ENCODE results near the gene COL9A3. TPM values are rescaled to one million over a fixed set of nuclear protein-coding genes. Genes with fewer than 3 reads are reported as not detected.
"Not testable (repeated sequence)": the region's sequence is repeated elsewhere in the genome, so short reads cannot be mapped to it uniquely, and the experiment has no call there.

COL9A3 gene
- polyA plus RNA-seq, 2 of the 4 experiments (the other 2 are of a cell fraction) = 0.41 to 0.49 TPM

DNA sequence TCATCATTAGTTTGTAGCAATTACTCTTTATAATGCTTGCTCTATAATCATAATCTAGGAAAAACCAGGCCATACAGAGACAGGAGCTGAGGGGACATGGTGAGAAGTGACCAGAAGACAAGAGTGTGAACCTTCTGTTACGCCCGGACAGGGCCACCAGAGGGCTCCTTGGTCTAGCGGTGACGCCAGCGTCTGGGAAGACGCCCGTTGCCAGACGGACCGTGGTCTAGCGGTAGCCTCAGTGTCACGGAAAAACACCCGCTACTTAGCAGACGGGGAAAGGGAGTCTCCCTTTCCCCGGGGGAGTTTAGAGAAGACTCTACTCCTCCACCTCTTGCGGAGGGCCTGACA lies 56.8 kb downstream of the COL9A3 start:
- Histone ChIP-seq H3K4me1 (peaks cover 15% of the 10 kb centered on the region), H3K4me3 (peak overlapping the region; percentile 35; the same call in 2 of the 3 replicates), H3K4me2 (peak overlapping the region; percentile 97), H3K27ac (peak overlapping the region; percentile 84 to 87)
- FAIRE-seq, POLR2A ChIA-PET, H3K9me3 ChIP-seq, ATAC-seq: not testable (repeated sequence)
- CTCF ChIA-PET = interaction anchor here (0.9 to 8.1 kb wide), 14 partner anchors 10 to 138 kb away, joined by 3 to 121 read pairs (median 4); partner anchors contain the start of gene TCFL5
- WGBS (ENCODE audit: missing lambda C conversion rate) = under 1% methylated on average over 14 of the region's 15 CpGs
- TF ChIP-seq SMC3 (IDR thresholded peaks at IDR 0.05) = peak; percentile 65
- TF ChIP-seq RAD21 (conservative IDR thresholded peaks at IDR 0.05 in 1 of 2, IDR thresholded peaks at IDR 0.05 in 1 of 2) = peak; percentile 61 to 63
- TF ChIP-seq CTCF (IDR thresholded peaks at IDR 0.05) = peak; percentile 49
- DNase-seq (ENCODE audit: low read depth in 1 of 2, low spot score in 1 of 2) = peak in 1 of 2 experiments; percentile 83

DNA sequence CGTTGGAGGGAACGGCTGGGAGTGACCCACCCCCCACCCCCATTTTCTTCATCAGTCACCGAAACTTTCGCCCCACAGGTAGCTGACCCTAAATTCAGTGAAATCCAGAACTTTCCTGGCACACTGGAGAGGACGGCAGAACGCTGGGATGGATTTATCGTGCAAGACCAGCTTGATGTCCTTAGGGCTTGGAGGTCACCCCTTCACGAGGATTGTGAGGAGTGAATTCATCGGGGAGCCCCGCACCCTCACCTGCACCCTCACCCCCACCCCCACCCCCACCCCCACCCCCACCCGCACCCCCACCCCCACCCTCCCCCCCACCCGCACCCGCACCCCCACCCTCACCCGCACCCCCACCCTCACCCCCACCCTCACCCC lies 58.1 kb downstream of the COL9A3 start:
- H3K4me2 ChIP-seq = peak overlapping the region; percentile 97
- ATAC-seq (no peak), FAIRE-seq (no peak), DNase-seq (ENCODE audit: low read depth in 1 of 2, low spot score in 1 of 2) (no peak)
- H3K27ac ChIP-seq = peak overlapping the region; percentile 84 to 87
- CTCF ChIA-PET = interaction anchor here (0.5 to 8.1 kb wide), 21 partner anchors 11 to 179 kb away, joined by 3 to 121 read pairs (median 6); partner anchors contain the start of gene TCFL5
- H3K4me3 ChIP-seq = peak overlapping the region; percentile 35; the same call in 1 of the 3 replicates
- H3K4me1 ChIP-seq = peaks cover 15% of the 10 kb centered on the region
- TF ChIP-seq RFX5 (IDR thresholded peaks at IDR 0.05) (no peak), ZFP36 (IDR thresholded peaks at IDR 0.05; ENCODE audit: borderline replicate concordance, partially characterized antibody) (no peak), EP300 (IDR thresholded peaks at IDR 0.05) (no peak), CTCF (IDR thresholded peaks at IDR 0.05) (no peak), FOSB (CRISPR knock-in tag; IDR thresholded peaks at IDR 0.05) (no peak), CHD2 (IDR thresholded peaks at IDR 0.05; ENCODE audit: low read length, partially characterized antibody) (no peak), EHMT2 (IDR thresholded peaks at IDR 0.05; ENCODE audit: low read depth) (no peak), SMC3 (IDR thresholded peaks at IDR 0.05) (no peak), FOSL2 (IDR thresholded peaks at IDR 0.05) (no peak), FOSL2 (CRISPR knock-in tag; IDR thresholded peaks at IDR 0.05) (no peak), HDAC2 (IDR thresholded peaks at IDR 0.05) (no peak), JUNB (IDR thresholded peaks at IDR 0.05) (no peak), MAFK (IDR thresholded peaks at IDR 0.05; ENCODE audit: partially characterized antibody) (no peak), HOXB13 (CRISPR knock-in tag; IDR thresholded peaks at IDR 0.05; ENCODE audit: low read depth) (no peak), KDM1A (IDR thresholded peaks at IDR 0.05; ENCODE audit: low read depth) (no peak), CBX2 (IDR thresholded peaks at IDR 0.05; ENCODE audit: borderline replicate concordance, low read depth) (no peak), CHD4 (IDR thresholded peaks at IDR 0.05; ENCODE audit: borderline replicate concordance) (no peak), USF2 (IDR thresholded peaks at IDR 0.05) (no peak), PBX3 (IDR thresholded peaks at IDR 0.05) (no peak), SREBF2 (IDR thresholded peaks at IDR 0.05) (no peak)
- TF ChIP-seq, protein P1, sequence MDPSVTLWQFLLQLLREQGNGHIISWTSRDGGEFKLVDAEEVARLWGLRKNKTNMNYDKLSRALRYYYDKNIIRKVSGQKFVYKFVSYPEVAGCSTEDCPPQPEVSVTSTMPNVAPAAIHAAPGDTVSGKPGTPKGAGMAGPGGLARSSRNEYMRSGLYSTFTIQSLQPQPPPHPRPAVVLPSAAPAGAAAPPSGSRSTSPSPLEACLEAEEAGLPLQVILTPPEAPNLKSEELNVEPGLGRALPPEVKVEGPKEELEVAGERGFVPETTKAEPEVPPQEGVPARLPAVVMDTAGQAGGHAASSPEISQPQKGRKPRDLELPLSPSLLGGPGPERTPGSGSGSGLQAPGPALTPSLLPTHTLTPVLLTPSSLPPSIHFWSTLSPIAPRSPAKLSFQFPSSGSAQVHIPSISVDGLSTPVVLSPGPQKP (IDR thresholded peaks at IDR 0.05; ENCODE audit: low read depth, low read length) = no peak
- POLR2A ChIA-PET = interaction anchor here (0.6 to 2.1 kb wide), 8 partner anchors 12 to 385 kb away, joined by 3 to 12 read pairs (median 4); partner anchors contain the start of genes GID8 and TCFL5
- WGBS (ENCODE audit: missing lambda C conversion rate) = 5% methylated on average over 9 of the region's 14 CpGs
- no peaks in the 10 kb centered on the region; the same call in 2 of the 3 replicates for H3K9me3 ChIP-seq

Data from A549 (cell line).